K562 (cell line): ENCODE measurements around the gene PCDHGB2. TPM values are rescaled to one million over a fixed set of nuclear protein-coding genes. Genes with fewer than 3 reads are reported as not detected.

ENCODE experiments used
- ATF1 ChIP-seq, 2 experiments: fragments of 450-650 bp in 1 of 2; IDR thresholded peaks; 2 replicates each; pipeline ENCODE4 v1.6.1; 2016; ENCODE audit warnings: missing compliant biosample characterization in 1 of 2, missing genetic modification characterization in 1 of 2
- CAMTA2 ChIP-seq: fragments of 250-450 bp; sonication (Bioruptor Pico); conservative IDR thresholded peaks from 2 replicates; pipeline ENCODE4 v1.5.1; 2022
- CTBP1 ChIP-seq: fragments of 450-650 bp; IDR thresholded peaks from 2 replicates; pipeline ENCODE4 v1.6.1; 2016; ENCODE audit warnings: borderline replicate concordance
- ELF2 ChIP-seq: fragments of 250-450 bp; sonication (Bioruptor Pico); IDR thresholded peaks from 2 replicates; pipeline ENCODE4 v1.5.0; 2021; ENCODE audit warnings: mild to moderate bottlenecking
- FOXM1 ChIP-seq, 2 experiments: fragments of 450-650 bp in 1 of 2; sonication (generic) in 1 of 2; formaldehyde crosslinking in 1 of 2; IDR thresholded peaks; 2 replicates each; pipeline versions ENCODE4 v1.6.1 to v1.9.0; 2017 to 2022; ENCODE audit warnings: low read depth in 2 of 2, mild to moderate bottlenecking in 2 of 2, missing genetic modification reagents in 1 of 2, moderate library complexity in 1 of 2
- HNRNPUL1 ChIP-seq: fragments of 200-400 bp; formaldehyde crosslinking; IDR thresholded peaks from 2 replicates; pipeline ENCODE4 v1.6.1; 2017; ENCODE audit warnings: low read length
- KAT7 ChIP-seq: sonication (generic); formaldehyde crosslinking; IDR thresholded peaks from 2 replicates; pipeline ENCODE4 v1.8.0; 2022; ENCODE audit warnings: missing genetic modification reagents, mild to moderate bottlenecking, borderline replicate concordance
- MAFK ChIP-seq: IDR thresholded peaks from 2 replicates; pipeline ENCODE4 v1.6.1; 2011; ENCODE audit warnings: low read length, improper control_type of control experiment
- MCM3 ChIP-seq: fragments of 450-650 bp; IDR thresholded peaks from 2 replicates; pipeline ENCODE4 v1.6.1; 2016
- NFRKB ChIP-seq: fragments of 450-650 bp; IDR thresholded peaks from 2 replicates; pipeline ENCODE4 v1.6.1; 2016; ENCODE audit warnings: low read depth
- NRF1 ChIP-seq, 2 experiments: fragments of 450-650 bp; IDR thresholded peaks in 1 of 2; conservative IDR thresholded peaks in 1 of 2; 2 replicates each; pipeline ENCODE4 v1.6.1; 2014; ENCODE audit warnings: mild to moderate bottlenecking in 2 of 2
- PHF20 ChIP-seq: fragments of 450-650 bp; IDR thresholded peaks from 2 replicates; pipeline ENCODE4 v1.6.1; 2018; ENCODE audit not compliant: partially characterized antibody
- SMARCB1 ChIP-seq: IDR thresholded peaks from 2 replicates; pipeline ENCODE4 v1.6.1; 2011; ENCODE audit warnings: improper control_type of control experiment, low read depth; ENCODE audit not compliant: insufficient read length
- SOX6 ChIP-seq: fragments of 450-650 bp; IDR thresholded peaks from 2 replicates; pipeline ENCODE4 v1.6.1; 2014; ENCODE audit warnings: mild to moderate bottlenecking
- SRSF9 ChIP-seq: fragments of 200-400 bp; formaldehyde crosslinking; IDR thresholded peaks from 2 replicates; pipeline ENCODE4 v1.6.1; 2017; ENCODE audit warnings: low read depth, low read length, borderline replicate concordance
- ZNF589 ChIP-seq: fragments of 200-800 bp; sonication (Bioruptor generic); IDR thresholded peaks from 2 replicates; pipeline ENCODE4 v1.6.1; 2016; ENCODE audit warnings: low read depth, missing genetic modification characterization, missing compliant biosample characterization
- polyA plus RNA-seq, 8 experiments: library from polyadenylated mRNA; depleted of rRNA in 4 of 8; stranded (reverse) in 5 of 8; unstranded in 3 of 8; fragments of >200 nt; fragmentation: Nextera tagmentation in 2 of 8; fragmentation: Illumina TruSeq in 1 of 8; extraction: Ambion mirVana in 2 of 8; extraction: Trizol in 1 of 8; gene quantifications; 2 replicates each; pipeline versions ENCODE4 v1.2.1 to v1.2.3, GENCODE V29; 2011 to 2014; ENCODE audit warnings: inconsistent platforms in 1 of 8, missing spikeins in 1 of 8
- total RNA-seq, 7 experiments: library from RNA; depleted of rRNA in 6 of 7; stranded (reverse); fragments of >200 nt in 6 of 7; fragmentation: Illumina TruSeq in 2 of 7; extraction: Trizol in 2 of 7; gene quantifications; 2 replicates each; pipeline versions ENCODE4 v1.2.1 to v1.2.3, GENCODE V29; 2011 to 2021; ENCODE audit warnings: low replicate concordance in 1 of 7
- TF ChIP-seq, protein P1 (sequence below): fragments of 450-650 bp; IDR thresholded peaks from 2 replicates; pipeline ENCODE4 v1.6.1; 2016; ENCODE audit warnings: mild to moderate bottlenecking, moderate library complexity

Gene PCDHGB2
- total and polyA plus RNA-seq, 9 of the 15 experiments (the other 6 are each of a cell fraction or from before 2014, with no cell fraction given): 0.06 to 0.54 (median 0.29) TPM; not detected in 1

DNA sequence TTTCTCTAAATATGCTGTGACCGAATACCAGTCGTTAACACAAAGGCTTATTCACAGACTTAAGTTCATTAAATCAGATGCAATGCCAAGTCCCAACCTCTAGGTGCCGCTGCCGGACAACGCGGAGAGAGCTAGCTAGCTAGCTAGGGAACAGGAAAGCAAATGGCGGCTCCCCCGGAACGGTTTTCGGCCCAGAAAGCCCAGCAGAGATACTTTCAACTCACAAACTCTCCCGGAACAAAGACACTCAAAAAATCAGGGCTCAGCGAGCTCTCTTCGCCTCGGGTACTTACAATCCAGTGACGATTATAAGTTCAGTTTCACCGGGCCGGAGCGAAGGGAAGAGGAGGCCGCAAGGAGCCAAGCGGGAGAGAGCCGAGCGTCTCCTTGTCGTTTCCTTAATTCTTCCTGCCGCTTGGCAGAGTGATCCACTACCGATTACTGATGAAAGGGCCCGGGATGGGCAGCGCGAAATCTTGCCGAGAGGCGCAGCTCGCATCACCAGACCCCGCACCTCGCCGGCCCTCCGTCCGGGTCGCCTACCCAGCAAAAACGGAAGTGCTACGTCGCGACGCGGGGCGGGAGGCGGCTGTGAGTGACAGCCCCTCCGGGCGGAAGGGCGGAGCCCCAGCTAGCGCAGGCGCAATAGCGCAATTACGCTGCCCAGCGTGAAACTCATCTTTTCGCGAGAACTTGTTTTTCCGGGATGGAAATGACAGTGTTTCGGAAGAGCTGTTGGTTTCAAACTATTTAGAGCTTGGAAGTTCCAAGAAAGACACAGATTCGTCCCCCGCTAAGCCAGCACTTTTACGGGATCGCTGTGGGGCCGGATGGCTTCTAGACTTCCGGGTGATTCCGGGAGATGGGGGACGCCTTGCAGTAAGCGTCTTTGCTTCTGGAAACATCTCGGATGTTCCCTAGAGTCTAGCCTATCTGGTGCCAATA lies 39.3 kb upstream of the PCDHGB2 start, which contains the start of gene TAF7 (continued):
- TF ChIP-seq, protein P1, sequence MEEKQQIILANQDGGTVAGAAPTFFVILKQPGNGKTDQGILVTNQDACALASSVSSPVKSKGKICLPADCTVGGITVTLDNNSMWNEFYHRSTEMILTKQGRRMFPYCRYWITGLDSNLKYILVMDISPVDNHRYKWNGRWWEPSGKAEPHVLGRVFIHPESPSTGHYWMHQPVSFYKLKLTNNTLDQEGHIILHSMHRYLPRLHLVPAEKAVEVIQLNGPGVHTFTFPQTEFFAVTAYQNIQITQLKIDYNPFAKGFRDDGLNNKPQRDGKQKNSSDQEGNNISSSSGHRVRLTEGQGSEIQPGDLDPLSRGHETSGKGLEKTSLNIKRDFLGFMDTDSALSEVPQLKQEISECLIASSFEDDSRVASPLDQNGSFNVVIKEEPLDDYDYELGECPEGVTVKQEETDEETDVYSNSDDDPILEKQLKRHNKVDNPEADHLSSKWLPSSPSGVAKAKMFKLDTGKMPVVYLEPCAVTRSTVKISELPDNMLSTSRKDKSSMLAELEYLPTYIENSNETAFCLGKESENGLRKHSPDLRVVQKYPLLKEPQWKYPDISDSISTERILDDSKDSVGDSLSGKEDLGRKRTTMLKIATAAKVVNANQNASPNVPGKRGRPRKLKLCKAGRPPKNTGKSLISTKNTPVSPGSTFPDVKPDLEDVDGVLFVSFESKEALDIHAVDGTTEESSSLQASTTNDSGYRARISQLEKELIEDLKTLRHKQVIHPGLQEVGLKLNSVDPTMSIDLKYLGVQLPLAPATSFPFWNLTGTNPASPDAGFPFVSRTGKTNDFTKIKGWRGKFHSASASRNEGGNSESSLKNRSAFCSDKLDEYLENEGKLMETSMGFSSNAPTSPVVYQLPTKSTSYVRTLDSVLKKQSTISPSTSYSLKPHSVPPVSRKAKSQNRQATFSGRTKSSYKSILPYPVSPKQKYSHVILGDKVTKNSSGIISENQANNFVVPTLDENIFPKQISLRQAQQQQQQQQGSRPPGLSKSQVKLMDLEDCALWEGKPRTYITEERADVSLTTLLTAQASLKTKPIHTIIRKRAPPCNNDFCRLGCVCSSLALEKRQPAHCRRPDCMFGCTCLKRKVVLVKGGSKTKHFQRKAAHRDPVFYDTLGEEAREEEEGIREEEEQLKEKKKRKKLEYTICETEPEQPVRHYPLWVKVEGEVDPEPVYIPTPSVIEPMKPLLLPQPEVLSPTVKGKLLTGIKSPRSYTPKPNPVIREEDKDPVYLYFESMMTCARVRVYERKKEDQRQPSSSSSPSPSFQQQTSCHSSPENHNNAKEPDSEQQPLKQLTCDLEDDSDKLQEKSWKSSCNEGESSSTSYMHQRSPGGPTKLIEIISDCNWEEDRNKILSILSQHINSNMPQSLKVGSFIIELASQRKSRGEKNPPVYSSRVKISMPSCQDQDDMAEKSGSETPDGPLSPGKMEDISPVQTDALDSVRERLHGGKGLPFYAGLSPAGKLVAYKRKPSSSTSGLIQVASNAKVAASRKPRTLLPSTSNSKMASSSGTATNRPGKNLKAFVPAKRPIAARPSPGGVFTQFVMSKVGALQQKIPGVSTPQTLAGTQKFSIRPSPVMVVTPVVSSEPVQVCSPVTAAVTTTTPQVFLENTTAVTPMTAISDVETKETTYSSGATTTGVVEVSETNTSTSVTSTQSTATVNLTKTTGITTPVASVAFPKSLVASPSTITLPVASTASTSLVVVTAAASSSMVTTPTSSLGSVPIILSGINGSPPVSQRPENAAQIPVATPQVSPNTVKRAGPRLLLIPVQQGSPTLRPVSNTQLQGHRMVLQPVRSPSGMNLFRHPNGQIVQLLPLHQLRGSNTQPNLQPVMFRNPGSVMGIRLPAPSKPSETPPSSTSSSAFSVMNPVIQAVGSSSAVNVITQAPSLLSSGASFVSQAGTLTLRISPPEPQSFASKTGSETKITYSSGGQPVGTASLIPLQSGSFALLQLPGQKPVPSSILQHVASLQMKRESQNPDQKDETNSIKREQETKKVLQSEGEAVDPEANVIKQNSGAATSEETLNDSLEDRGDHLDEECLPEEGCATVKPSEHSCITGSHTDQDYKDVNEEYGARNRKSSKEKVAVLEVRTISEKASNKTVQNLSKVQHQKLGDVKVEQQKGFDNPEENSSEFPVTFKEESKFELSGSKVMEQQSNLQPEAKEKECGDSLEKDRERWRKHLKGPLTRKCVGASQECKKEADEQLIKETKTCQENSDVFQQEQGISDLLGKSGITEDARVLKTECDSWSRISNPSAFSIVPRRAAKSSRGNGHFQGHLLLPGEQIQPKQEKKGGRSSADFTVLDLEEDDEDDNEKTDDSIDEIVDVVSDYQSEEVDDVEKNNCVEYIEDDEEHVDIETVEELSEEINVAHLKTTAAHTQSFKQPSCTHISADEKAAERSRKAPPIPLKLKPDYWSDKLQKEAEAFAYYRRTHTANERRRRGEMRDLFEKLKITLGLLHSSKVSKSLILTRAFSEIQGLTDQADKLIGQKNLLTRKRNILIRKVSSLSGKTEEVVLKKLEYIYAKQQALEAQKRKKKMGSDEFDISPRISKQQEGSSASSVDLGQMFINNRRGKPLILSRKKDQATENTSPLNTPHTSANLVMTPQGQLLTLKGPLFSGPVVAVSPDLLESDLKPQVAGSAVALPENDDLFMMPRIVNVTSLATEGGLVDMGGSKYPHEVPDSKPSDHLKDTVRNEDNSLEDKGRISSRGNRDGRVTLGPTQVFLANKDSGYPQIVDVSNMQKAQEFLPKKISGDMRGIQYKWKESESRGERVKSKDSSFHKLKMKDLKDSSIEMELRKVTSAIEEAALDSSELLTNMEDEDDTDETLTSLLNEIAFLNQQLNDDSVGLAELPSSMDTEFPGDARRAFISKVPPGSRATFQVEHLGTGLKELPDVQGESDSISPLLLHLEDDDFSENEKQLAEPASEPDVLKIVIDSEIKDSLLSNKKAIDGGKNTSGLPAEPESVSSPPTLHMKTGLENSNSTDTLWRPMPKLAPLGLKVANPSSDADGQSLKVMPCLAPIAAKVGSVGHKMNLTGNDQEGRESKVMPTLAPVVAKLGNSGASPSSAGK: peak; percentile 85
- TF ChIP-seq PHF20 (peak; percentile 71), MAFK (no peak), NRF1 (conservative IDR thresholded peaks at IDR 0.05 in 1 of 2, IDR thresholded peaks at IDR 0.05 in 1 of 2) (peak; percentile 94 to 95), FOXM1 (IDR thresholded peaks at IDR 0.05; ENCODE audit: low read depth) (0 out of 2 replicates have a peak, but pooled peaks have one; percentile 23), FOXM1 (CRISPR knock-in tag; IDR thresholded peaks at IDR 0.05; ENCODE audit: low read depth) (no peak), ZNF589 (peak; percentile 76), SMARCB1 (no peak), ELF2 (peak; percentile 84), ATF1 (CRISPR knock-in tag; IDR thresholded peaks at IDR 0.05) (peak; percentile 44; the same call in 1 of the 2 replicates), ATF1 (tag; IDR thresholded peaks at IDR 0.05) (peak; percentile 94), SRSF9 (no peak), KAT7 (CRISPR knock-in tag) (no peak), CAMTA2 (peak; percentile 68; the same call in 1 of the 2 replicates), SOX6 (peak; percentile 93), HNRNPUL1 (no peak), MCM3 (no peak), CTBP1 (peak; percentile 44; the same call in 1 of the 2 replicates), NFRKB (peak; percentile 87)
